Adipocyte (in vitro differentiated cells): ENCODE measurements around the gene TRIO.

Experiments
- DNase-seq: peaks from one replicate; pipeline ENCODE4 v3.0.0-alpha.2; 2015; ENCODE audit warnings: low read depth
- H3K27me3 ChIP-seq: replicated peaks from 2 replicates; pipeline ENCODE4 v1.7.0; 2013; ENCODE audit warnings: mild to moderate bottlenecking, low read length, moderate library complexity; ENCODE audit not compliant: control insufficient read depth, insufficient read depth
- H3K36me3 ChIP-seq: 2 replicates; pipeline ENCODE4 v1.7.0; 2013; ENCODE audit warnings: low read length, mild to moderate bottlenecking, moderate library complexity; ENCODE audit not compliant: control insufficient read depth, insufficient read depth, severe bottlenecking
- H3K4me1 ChIP-seq: 2 replicates; pipeline ENCODE4 v1.7.0; 2013; ENCODE audit warnings: mild to moderate bottlenecking, low read length, moderate library complexity; ENCODE audit not compliant: control insufficient read depth, insufficient read depth
- H3K4me3 ChIP-seq: 2 replicates; pipeline ENCODE4 v1.7.0; 2013; ENCODE audit warnings: mild to moderate bottlenecking, low read length, moderate library complexity
- H3K9ac ChIP-seq: 2 replicates; pipeline ENCODE4 v1.7.0; 2013; ENCODE audit warnings: mild to moderate bottlenecking, low read length, moderate library complexity
- H3K9me3 ChIP-seq: 2 replicates; pipeline ENCODE4 v1.7.0; 2013; ENCODE audit warnings: mild to moderate bottlenecking, low read length, moderate library complexity; ENCODE audit not compliant: control insufficient read depth

TRIO gene

GRCh38 chr5:14464671-14465070 lies 321.5 kb downstream of the TRIO start:
- Histone ChIP-seq H3K27me3 (no peaks in the 10 kb centered on the region), H3K4me3 (no peak overlapping the region), H3K9me3 (no peaks in the 10 kb centered on the region), H3K9ac (peak overlapping the region; percentile 28), H3K4me1 (peaks cover 29% of the 10 kb centered on the region), H3K36me3 (peaks cover 83% of the 10 kb centered on the region)
- no peak for DNase-seq

DNA sequence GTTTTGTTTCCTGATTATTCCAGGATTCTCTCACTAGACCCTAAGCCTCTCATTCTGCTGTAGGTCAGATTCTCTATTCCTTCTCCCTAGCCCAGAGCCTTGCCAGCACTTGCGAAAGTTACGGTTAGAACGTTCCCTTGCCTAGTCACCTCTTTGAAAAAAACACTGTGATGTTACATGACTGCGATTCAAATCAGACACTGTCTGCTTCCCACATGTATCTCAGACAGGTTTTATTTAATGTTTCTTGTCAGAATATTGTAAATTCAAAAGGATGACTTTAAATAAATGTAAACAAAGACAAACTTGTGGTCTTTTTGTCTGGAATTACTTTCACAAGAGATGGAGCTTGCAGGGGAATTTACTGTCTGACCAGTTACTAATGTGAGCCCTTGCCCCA lies 322.0 kb downstream of the TRIO start:
- H3K4me3 ChIP-seq, result no peak overlapping the region
- H3K9me3 ChIP-seq, result no peaks in the 10 kb centered on the region
- H3K27me3 ChIP-seq, result no peaks in the 10 kb centered on the region
- peak overlapping the region; percentile 28 for H3K9ac ChIP-seq
- H3K36me3 ChIP-seq, result peaks cover 86% of the 10 kb centered on the region
- peaks cover 29% of the 10 kb centered on the region for H3K4me1 ChIP-seq
- peak; percentile 49 for DNase-seq

DNA sequence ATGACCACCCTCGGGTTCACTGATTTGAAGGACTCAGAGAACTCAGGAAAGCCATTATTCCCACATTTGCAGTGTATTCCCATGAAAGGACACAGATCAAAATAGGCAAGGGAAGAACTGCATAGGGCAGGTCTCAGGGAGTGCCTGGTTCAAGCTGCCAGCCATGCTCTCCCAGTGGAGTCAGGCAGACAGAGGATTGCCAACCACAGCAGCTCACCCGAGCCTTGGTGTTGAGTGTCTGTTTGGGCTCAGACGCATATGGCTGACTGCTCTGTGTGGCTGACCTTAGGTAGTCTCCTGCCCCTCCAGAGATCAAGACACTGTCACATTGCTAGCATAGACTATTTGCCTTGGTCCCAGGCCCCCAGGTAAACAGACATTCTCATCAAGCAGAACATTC lies 322.6 kb downstream of the TRIO start:
- Histone ChIP-seq H3K36me3 (peaks cover 86% of the 10 kb centered on the region), H3K9ac (peak overlapping the region; percentile 28), H3K27me3 (no peaks in the 10 kb centered on the region), H3K4me1 (peaks cover 29% of the 10 kb centered on the region), H3K4me3 (no peak overlapping the region), H3K9me3 (no peaks in the 10 kb centered on the region)
- no peak for DNase-seq

GRCh38 chr5:14467251-14467650 lies 324.1 kb downstream of the TRIO start:
- H3K27me3 ChIP-seq, result no peaks in the 10 kb centered on the region
- H3K4me1 ChIP-seq, result peaks cover 33% of the 10 kb centered on the region
- H3K4me3 ChIP-seq, result no peak overlapping the region
- no peak for DNase-seq
- no peaks in the 10 kb centered on the region for H3K9me3 ChIP-seq
- peaks cover 86% of the 10 kb centered on the region for H3K36me3 ChIP-seq
- no peak overlapping the region for H3K9ac ChIP-seq

GRCh38 chr5:14467886-14468285 lies 324.7 kb downstream of the TRIO start:
- H3K27me3 ChIP-seq, result no peaks in the 10 kb centered on the region
- H3K4me3 ChIP-seq, result no peak overlapping the region
- DNase-seq, result no peak
- no peaks in the 10 kb centered on the region for H3K9me3 ChIP-seq
- H3K36me3 ChIP-seq, result peaks cover 86% of the 10 kb centered on the region
- peaks cover 33% of the 10 kb centered on the region for H3K4me1 ChIP-seq
- H3K9ac ChIP-seq, result no peak overlapping the region

DNA sequence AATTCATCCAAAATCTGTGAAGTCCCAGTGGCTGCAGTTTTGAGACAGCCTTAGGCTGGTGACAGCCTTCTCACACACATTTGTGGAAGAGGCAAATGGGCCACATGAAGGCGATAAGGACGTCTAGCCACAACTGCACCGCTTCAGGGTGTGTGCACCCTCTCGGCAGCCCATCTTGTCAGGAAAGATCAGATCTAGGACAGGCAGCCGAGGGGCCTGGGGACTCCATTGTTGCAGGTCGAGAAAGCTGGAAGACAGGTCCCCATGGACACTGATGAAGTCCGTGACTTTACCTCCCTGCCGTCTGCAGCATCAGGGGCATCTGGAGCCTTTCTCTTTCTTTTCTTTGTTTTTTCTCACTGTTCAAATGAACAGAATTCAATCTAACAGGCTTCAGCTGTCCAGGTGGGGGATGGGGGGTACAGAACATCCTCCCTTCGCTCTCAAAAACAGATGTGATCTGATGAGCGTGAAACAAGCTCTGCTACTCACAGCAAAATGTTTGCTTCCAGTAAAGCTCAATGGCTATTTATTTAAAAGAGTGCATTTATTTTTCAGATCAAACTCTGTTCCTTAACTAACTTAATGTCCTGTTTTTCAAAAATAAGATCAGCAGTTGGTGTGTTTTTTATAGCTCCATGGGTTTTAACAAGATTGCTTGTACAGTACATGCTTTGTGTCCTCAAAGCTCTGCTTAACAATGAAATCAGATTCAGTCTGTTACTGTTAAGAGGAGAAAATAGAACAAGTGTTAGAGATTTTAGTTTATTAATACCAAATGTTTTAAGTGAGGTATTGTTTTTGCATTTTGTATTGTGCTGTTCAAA lies 326.6 kb downstream of the TRIO start:
- no peak for DNase-seq
- Histone ChIP-seq H3K9me3 (no peaks in the 10 kb centered on the region), H3K9ac (no peak overlapping the region), H3K36me3 (peaks cover 96% of the 10 kb centered on the region), H3K4me1 (peaks cover 17% of the 10 kb centered on the region), H3K27me3 (no peaks in the 10 kb centered on the region), H3K4me3 (no peak overlapping the region)

GRCh38 chr5:14471507-14471906 lies 328.4 kb downstream of the TRIO start:
- no peak overlapping the region for H3K4me3 ChIP-seq
- peak overlapping the region; percentile 39 for H3K9ac ChIP-seq
- H3K36me3 ChIP-seq, result peaks cover 97% of the 10 kb centered on the region
- DNase-seq, result peak; percentile 69
- H3K4me1 ChIP-seq, result peaks cover 4% of the 10 kb centered on the region
- H3K9me3 ChIP-seq, result no peaks in the 10 kb centered on the region
- no peaks in the 10 kb centered on the region for H3K27me3 ChIP-seq

DNA sequence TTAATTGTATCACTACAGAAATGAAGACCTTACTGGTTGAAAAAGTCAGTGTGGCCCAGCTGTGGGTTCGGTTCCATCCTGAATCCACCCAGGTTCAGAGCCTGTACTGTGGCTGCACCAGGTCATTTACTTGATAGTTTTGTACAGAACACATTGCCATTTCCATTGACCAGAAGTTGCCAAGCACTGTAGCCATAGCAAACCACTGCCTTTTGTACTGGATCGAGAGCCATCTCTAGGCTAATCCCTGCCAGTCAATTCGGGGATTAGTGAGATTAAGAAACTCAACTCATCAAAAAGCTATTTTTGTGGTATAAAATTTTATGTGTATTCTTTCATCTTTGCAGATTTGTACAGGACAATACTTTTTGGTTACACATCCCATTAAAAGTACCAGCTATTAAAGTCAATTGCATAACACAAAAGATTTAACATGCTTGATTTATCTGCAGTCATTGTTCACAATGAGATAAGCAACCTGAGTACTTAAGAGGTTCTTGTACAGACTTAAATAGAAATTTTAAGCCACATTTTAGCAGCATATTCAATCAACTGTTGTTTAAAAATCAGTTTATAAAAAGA lies 329.9 kb downstream of the TRIO start:
- no peak for DNase-seq
- Histone ChIP-seq H3K4me1 (peaks cover 4% of the 10 kb centered on the region), H3K27me3 (no peaks in the 10 kb centered on the region), H3K9ac (no peak overlapping the region), H3K9me3 (no peaks in the 10 kb centered on the region), H3K4me3 (no peak overlapping the region), H3K36me3 (peaks cover 98% of the 10 kb centered on the region)

GRCh38 chr5:14475045-14475444 lies 331.9 kb downstream of the TRIO start:
- H3K36me3 ChIP-seq, result peaks cover 100% of the 10 kb centered on the region

DNA sequence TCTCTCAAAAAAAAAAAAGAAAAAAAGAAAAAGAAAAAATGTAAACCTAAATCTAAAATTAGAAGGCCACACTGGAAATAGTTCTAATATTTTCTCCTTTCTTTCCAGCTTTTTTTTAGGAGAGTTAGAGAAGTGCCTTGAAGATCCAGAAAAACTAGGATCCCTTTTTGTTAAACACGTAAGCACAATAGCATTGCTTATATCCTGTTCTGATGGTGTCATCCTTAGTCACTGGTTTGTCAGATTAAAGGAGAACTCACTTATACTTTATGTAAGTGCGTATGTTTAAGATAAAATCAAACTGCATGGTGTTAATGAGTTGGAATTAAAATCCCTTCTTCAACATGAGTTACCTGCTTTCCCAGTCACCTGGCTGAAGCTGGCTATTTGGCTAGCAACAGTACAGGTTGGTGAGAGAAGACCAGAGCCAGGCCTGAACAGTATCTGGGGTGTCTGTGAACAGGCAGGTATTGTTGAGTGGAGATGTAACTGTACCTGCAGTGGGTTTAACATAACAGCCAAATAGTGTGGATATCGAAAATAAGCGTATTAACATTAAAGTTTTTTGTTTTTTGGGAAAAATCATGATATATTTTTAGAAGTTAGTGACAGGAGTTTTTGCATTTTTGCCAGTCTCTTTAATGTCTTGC lies 333.8 kb downstream of the TRIO start:
- H3K36me3 ChIP-seq, result peaks cover 100% of the 10 kb centered on the region
- H3K4me1 ChIP-seq, result peaks cover 1% of the 10 kb centered on the region
- H3K4me3 ChIP-seq, result no peak overlapping the region
- no peak overlapping the region for H3K9ac ChIP-seq
- DNase-seq, result peak; percentile 40
- no peaks in the 10 kb centered on the region for H3K27me3 ChIP-seq
- H3K9me3 ChIP-seq, result no peaks in the 10 kb centered on the region

More at GRCh38 chr5:14475045-14475444, 331.9 kb downstream of the TRIO start:
- no peaks in the 10 kb centered on the region for H3K9me3 ChIP-seq
- no peaks in the 10 kb centered on the region for H3K27me3 ChIP-seq
- H3K4me1 ChIP-seq, result peaks cover 4% of the 10 kb centered on the region
- H3K9ac ChIP-seq, result no peak overlapping the region
- no peak overlapping the region for H3K4me3 ChIP-seq
- no peak for DNase-seq

GRCh38 chr5:14479143-14479696 lies 336.1 kb downstream of the TRIO start:
- no peak for DNase-seq
- H3K9ac ChIP-seq, result no peak overlapping the region
- H3K4me3 ChIP-seq, result no peak overlapping the region
- peaks cover 100% of the 10 kb centered on the region for H3K36me3 ChIP-seq
- H3K9me3 ChIP-seq, result no peaks in the 10 kb centered on the region
- H3K4me1 ChIP-seq, result no peaks in the 10 kb centered on the region
- H3K27me3 ChIP-seq, result no peaks in the 10 kb centered on the region
